GM18520 (cell line): Measurements from ENCODE around the gene TBCCD1.
"Not testable (repeated sequence)": the region's sequence is repeated elsewhere in the genome, so short reads cannot be mapped to it uniquely, and the experiment has no call there.

ENCODE experiments used
- ATAC-seq: cut with Tn5 transposase; IDR thresholded peaks from one replicate; pipeline ENCODE4 v1.9.1; 2021; ENCODE audit not compliant: unreplicated experiment

The TBCCD1 gene

DNA sequence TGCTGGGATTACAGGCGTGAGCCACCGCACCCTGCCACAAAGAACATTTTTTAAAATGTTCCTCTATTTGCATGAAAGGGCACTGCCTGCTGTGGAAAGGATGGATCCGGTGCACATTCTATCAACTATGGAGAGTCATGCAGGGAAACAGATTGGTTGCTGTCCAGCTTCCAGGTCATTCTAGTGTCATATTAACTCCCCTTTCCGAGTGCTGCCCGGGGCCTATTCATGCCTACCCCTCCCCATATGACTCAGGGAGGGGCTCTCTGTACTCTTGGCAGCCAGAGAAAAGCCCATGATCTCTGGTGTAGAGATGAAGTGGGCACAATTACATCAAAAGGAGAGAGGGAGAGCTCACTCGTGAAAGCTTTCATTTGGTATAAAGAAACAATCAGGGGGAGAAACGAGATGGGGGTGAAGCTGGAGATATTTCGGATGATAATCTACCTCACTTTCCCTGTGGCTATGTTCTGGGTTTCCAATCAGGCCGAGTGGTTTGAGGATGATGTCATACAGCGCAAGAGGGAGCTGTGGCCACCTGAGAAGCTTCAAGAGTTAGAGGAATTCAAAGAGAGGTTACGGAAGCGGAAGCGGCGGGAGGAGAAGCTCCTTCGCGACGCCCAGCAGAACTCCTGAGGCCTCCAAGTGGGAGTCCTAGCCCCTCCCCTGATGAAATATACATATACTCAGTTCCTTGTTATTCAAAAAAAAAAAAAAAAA, 29.6 kb upstream of the TBCCD1 start:
- no peak for ATAC-seq

DNA sequence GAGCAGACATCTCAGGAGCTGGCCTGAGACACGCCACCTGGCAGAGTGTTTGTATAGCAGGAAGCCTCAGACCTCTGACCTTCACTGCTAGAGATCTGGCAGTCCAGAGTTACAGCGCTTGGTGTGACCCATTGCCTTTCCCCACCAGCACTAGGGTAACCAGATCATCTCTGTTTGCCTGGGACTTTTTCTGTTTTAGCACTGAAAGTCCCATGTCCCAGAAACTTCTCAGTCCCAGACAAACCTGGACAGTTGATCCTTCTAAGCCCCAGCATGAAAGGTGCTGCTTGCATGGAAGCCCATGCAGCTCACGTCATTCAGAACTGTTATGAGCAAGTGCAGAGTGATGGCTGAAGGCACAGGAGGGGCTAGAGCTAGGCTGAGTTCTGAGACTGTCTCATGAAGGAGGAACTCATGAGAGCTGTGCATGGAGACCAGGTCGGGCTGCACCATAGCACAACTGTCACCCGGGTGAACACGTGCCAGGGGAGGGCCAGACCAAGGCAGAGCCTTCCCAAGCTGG, 27.5 kb upstream of the TBCCD1 start:
- ATAC-seq = no peak

DNA sequence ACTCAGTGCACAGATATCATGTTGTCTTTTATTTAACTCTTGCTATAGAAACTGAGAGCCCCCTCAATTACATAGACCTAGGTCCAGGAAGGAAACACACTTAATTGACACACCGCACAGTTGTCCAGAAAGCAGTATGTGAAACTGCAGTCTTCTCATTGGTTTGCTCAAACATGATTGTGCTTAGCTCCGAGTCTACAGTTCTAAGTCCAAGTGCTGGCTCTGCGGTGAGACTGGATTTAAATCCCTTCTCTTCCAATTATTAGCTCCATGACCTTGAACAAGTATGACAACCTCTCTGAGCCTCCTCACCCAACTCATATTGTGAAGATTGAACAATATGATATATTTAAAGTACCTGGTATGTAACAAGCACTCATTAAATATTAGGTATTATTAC, 26.7 kb upstream of the TBCCD1 start:
- ATAC-seq = no peak

DNA sequence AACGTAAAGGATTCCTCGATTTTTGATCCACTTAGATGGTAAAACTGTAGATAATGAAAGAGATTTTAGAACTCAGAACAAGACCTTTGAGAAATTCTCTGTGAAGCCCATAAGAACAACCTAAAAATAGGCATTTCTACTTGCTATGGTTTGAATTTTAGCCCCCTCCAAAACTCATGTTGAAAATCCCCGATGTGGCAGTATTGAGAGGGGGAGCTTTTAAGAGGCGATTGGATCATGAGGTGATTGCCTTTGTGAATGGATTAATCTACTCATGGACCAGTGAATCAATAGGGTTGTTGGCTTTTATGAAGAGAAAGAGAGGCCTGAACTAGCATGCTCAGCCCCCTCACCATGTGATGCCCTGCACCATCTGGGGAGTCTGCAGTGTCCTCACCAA, 25.5 kb upstream of the TBCCD1 start:
- ATAC-seq = no peak

DNA sequence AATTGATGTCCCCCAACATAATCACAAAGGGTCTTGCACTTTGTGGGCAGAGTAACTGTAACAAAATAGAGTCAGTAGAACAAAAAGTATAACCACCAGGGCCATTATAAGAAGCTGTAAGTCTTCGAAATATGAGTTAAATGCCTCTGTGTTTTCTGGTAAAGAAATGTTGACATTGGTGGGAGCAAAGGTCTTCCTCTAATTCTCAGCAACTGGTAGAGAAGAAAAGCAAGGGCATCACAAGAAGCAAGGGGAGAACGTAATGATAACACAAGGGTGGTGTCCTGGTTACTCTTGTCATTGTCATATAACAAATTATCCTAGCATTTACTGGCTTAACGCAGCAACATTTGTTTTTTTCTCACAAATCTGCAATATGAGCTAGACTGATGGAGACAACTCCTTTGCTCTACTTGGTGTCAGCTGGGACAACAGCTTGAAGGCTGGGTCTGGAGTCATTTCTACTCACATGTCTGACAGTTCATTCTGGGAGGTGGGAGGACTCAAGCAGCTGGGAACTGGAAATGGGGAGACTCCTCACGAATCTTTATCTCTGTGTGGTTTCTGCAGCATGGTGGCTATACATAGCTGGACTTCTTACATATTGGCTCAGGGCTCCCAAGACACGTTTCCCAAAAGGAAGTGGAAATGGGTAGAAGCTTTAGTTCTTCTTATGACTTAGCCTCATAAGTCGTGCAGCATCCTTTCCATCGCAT, 23.6 kb upstream of the TBCCD1 start:
- no peak for ATAC-seq

DNA sequence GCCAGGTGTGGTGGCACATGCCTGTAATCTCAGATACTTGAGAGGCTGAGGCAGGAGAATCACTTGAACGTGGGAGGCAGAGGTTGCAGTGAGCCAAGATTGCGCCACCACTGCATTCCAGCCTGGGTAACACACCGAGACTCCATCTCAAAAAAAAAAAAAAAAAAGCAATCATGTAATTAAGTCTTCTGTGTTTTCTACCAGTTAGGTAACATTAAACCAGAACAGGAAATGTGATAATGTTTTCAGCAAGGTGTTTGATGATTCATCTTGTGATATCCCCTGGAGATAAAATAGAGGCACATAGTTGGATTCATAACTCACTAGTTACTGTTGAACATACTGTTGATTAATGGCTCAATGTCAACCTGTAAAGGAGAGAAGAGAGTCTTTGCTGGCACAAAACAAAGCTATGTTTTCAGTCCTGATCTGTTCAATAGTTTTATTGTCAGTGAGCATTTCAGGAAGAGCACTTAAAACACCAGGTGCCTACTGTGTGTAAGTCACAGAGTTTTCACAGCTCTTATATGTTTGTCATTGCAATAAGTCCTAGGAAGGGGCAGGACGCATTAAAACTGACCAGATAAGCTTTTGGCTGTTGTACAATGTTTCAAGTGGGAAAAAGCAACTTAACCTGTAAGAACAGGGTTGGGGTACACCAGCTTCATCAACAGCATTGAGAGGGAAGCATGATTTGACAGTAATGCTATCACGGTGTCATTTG, 22.9 kb upstream of the TBCCD1 start:
- ATAC-seq = no peak

DNA sequence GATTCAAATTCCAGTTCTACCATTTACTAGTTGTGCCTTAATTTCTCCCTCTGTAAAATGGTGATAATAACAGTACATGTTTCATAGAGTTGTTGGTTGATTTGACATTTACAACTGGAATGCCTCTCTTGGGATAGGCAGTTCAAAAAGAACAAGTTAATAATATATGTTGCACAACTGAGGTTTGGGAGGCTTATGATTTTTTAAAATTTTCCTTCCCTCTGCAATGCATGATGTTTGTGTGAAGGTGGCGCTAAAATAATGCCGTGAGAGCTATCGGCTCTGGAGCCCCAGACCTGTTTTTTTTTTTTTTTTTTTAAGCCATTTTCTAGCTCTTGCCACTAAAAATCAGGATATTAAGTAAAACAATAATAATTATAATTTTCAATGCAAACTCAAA, 22.0 kb upstream of the TBCCD1 start:
- ATAC-seq = no peak

DNA sequence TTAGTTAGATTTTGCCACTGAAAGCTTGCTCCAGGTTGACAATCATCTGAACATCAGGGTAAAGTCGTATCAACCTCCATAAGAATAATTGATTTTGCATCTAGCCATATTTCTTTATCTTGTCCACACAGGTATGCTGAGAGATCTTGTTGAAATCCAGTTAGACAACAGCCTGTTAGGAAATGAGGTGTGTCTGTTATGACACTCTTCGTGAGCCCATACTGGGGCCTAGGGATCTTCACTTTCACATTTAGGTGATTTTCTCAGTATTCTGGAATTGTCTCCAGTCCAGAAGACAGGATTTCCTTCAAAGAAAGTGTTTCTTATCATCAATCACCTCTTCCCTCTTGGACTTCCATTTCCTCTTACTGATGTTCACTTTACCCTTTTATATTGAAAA, 21.5 kb upstream of the TBCCD1 start:
- no peak for ATAC-seq

DNA sequence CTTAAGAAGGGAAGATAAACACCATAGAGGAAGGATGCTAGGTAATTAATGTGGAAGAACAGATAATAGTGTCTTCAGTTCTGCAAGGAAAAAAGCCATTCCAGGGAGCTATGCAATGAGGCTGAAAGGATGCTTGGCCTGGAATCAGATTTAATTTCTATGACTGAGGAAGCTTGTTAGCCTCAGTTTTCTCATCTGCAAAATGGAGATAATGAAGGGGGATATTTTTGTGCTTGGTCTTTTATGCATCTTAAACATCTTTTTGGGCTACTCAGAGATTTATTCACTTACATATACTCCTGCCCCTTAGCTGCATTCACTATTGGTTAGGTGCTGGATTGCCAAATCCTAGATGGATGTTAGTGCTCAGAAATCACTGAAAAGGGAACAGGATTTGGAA, 20.0 kb upstream of the TBCCD1 start:
- no peak for ATAC-seq

DNA sequence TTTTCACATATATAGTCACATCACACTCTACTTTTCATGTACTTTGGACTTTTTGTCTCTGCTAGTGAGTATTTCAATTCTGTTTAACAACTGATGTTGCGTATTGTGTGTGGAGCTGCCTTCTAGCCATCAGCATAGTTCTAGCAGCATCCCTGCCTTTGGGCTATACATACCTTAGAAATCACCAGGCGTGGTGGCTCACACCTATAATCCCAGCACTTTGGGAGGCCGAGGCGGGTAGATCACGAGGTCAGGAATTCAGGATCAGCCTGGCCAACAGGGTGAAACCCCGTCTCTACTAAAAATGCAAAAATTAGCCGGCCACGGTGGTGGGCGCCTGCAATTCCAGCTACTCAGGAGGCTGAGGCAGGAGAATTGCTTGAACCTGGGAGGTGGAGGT, 19.1 kb upstream of the TBCCD1 start:
- ATAC-seq = not testable (repeated sequence)

DNA sequence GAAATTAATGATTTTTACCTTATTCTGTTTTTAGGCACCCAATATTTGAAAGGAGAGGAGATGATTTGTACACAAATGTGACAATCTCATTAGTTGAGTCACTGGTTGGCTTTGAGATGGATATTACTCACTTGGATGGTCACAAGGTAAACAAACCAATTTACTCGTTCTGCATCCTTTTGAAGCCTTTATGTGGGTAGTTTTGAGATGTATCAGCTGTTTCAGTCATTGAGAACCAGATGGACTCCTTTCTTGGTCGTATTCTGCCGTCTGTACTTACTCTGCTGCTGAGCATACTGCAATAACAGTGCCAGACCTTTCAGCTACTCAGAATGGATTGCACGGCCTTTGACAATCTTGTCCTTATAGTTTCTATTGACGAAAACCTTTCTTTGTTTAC, 16.7 kb upstream of the TBCCD1 start:
- ATAC-seq = no peak

DNA sequence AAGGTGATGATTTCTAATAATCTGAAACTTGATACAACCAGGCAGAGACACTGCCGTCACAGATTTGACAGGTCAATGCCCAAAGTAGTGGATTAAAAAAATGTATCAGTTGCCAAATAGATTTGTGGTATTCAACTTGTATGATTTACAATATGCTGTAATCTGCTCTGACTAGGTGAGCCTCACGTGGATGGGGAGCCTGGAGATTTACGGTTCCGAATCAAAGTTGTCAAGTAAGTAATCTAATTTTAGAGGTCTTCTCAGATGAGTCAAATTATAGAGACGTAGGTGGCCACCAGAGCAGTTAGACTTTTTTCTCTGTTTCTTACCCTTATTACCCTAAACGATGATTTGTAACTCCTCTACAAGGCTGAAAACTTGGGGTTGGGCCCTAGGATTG, 15.4 kb upstream of the TBCCD1 start:
- no peak for ATAC-seq

DNA sequence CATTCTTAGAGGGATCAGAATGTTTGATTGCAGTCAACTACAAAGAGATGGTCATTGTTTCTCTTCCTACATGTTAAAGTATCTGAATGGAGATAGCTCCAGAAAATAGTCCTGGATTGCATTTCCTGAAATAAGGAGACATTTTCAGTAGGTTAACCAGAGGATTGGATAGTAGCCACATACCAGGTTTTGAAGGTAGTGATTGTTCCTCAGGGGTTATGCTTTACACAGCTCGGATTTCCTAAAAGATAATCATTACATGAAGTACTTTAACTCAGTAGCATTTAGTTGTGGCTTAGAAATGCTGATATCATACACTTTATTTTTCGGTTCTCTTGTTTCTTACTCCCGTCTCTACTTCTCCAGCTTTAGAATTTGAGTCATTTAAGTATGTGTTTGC, 13.6 kb upstream of the TBCCD1 start:
- ATAC-seq = no peak

DNA sequence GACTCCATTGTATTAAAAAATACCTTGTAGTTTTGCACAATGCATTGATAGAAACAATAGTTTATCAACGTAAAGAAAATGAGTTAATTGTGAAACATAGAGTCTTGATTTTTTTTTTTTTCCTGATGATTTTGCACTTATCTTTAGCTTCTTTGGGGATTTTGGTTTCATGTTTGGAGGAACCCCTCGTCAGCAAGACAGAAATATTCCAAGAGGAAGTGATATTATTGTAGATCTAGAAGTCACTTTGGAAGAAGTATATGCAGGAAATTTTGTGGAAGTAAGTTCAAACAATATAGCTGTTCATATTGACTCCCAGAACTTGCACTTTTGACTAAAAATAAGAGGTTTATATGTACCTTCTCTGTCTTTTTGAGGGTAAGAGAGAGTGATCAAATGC, 10.4 kb upstream of the TBCCD1 start:
- no peak for ATAC-seq

DNA sequence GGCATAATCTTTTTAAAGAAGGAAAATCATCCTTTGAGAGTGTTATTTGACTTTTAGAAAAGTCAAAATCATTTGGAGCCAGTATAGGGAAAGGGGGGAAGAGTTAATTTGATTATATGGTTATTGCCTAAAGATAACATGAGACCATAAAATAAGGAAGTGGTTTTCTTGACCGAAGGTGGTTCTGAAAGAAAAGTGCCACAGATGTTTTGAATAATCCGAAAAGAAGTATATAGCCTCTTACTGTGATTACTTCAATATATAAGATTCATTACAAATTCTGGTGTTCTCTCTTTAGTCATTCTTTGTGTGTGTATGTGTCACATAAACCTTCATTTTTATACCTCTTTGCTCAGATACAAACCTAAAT, 4.5 kb upstream of the TBCCD1 start:
- no peak for ATAC-seq

DNA sequence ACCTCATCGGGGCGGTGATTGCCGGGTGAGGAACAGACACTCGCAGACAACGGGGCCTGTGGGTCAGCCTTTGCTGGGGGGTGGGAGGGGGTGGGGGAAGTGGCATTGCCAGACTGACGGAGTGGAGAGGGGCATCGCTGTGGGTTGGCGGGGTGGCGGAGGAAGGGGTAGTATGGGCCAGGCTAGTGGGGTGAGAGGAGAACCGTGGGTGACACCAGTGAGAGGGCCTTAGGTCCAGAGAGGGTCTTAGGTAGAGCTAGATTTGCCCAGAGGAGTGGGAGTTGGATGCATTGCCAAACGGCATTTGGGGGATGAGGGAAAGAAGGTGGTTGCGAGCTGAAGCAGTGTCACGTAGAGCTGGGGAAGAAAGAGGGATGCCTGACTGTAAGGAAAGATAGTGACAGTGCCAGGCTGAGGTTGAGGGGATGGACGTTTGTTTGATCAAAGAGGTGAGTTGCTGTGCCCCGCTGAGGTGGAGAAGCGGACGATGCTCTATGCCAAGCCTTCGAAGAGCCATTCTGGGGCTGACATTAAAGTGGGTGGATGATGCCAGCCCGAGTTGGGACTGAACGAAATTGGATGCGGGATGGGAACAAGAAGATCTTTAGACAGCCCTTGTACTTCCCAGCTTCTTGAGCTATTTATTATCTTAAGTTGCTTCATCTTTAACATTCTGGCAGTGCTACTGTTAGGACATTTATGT, 4.0 kb upstream of the TBCCD1 start:
- ATAC-seq = no peak

DNA sequence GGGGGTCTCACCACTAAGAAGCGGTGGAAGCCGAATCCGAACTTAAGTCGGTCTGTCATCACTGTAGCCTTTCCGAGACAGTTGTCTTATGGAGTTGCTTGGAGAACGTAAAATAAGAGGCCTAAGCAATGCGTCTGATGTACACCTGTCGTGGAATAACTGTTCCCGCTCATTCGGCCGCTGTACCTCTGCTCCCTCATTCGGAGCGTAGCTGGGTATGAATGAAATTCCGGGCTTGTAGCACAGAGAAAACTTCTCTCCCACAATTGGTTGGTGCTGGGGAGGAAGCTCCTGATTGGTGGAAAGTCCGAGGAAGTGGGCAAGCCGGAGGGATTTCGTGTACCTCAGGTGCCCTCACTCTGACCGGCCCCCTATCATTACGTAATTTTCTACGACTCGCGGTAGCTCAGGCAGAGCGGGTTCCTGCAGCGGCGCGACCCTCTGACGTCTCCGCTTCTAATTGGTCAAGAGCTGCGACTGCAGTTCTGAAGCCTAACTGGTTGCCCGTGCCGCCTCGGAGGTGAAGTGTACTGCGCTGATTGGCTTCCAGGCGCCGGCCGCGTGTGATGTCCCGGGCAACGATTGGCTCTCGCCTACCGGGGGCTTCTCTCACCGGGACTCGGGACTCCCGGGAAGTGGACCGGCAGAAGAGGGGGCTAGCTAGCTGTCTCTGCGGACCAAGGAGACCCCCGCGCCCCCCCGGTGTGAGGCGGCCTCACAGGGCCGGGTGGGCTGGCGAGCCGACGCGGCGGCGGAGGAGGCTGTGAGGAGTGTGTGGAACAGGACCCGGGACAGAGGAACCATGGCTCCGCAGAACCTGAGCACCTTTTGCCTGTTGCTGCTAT, 3.2 kb upstream of the TBCCD1 start, which contains the start of gene DNAJB11:
Gene DNAJB11 (plus strand): TSS at position 625 of the 845 bp plus-strand sequence. CDS start 178 bp downstream, at position 803.
- ATAC-seq = peak; percentile 83

DNA sequence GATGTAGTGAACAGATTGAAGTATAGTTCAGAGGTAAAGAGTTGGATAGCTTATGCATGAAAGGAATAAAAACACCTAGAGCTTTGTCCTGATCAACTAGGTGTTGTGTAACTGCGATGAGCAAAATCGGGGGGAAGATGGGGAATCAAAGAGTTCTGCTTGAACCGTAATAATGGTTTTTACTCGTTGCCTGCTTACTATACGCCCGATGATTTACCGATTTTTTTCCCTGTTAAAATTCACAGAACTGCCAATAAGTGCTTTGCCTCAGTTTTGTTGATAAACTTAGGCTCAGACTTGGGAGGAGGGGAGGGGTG, 2.6 kb upstream of the TBCCD1 start:
- ATAC-seq = no peak

DNA sequence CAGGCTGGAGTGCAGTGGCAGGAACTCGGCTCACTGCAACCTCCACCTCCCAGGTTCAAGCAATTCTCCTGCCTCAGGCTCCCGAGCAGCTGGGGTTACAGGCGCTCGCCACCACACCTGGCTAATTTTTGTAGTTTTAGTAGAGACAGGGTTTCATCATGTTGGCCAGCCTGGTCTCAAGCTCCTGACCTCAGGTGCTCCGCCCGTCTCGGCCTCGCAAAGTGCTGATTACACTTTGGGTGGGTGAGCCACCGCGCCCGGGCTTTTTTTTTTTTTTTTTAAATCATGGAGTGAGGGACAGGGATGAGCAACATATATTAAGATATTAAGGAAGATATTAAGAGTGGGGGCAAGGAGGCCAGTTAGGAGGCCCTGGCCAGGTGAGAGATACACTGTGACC, 2.2 kb upstream of the TBCCD1 start:
- ATAC-seq = not testable (repeated sequence)

DNA sequence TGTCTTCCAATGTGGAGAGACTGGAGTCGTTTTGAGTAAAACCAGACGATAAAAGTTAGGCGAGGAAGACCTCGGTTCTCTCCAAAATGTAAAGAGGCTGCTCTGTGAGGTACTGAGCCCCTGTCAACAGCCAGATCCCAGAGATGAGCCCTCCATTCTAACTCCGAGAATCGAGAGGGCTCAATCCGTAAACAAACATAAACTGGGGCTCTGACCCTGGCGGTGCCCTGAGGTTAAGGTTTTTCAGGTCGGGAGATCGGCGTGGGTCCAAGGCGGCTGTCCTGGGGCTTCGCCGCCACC, 417 bp downstream of the TBCCD1 start:
- ATAC-seq = no peak

DNA sequence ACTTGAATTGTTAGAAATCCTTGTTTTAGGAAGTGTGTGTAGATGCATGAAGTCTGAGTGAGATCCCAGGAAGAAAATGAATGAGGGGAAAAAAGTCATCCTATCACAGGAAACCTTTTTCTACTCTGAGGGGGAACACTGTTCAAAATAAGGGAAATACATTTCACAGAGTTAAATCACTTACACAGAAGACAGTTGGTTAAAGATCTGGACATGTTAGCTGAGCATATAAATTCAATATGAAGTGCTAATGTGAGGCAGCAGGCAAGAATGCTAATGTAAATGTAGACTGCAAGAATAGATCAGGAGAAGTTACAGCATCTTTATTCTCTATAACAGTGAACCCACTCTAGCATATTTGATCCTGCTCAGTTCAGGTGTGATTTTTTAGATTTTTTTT, 2.6 kb downstream of the TBCCD1 start:
- ATAC-seq = no peak
